ENCODE data around the gene NSFL1C. TPM values are rescaled to one million over a fixed set of nuclear protein-coding genes. Genes with fewer than 3 reads are reported as not detected.

The NSFL1C gene
- total and polyA plus RNA-seq, 2 experiments from 2014 or later: 36.0 to 98.8 TPM

DNA sequence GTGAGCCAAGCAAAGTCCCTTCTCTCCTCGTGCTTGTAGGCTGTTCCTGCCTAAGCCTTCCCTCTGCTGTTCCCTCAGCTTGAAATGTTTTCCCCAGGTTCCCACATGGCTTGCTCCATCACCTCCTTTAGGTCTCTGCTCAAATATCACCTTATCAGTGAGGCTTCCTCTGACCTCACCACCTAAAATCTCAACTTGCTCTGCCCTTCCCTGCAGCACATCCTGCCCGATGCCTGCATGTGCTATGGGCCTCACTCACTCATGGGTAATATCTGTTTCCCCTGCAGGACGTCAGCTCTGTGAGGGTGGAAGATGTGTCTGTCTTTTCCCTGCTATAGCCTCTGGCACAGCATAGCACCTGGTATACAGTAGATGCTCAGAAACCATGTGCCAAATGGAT, 43.9 kb downstream of the NSFL1C start:
- no peak overlapping the region for H2AFZ ChIP-seq

GRCh38 chr20:1420066-1420465, 46.6 kb downstream of the NSFL1C start:
- Histone ChIP-seq H3K79me2 (no peaks in the 10 kb centered on the region), H3K9me3 (ENCODE audit: low read depth) (no peaks in the 10 kb centered on the region), H3K36me3 (replicated peaks; ENCODE audit: insufficient read depth, low read depth) (no peaks in the 10 kb centered on the region), H2AFZ (no peak overlapping the region), H3K9me2 (replicated peaks; ENCODE audit: insufficient read depth) (no peaks in the 10 kb centered on the region), H3K4me2 (no peak overlapping the region), H3K27ac (no peak overlapping the region), H3K4me3 (no peak overlapping the region), H3K27me3 (no peaks in the 10 kb centered on the region), H3K4me1 (ENCODE audit: insufficient read depth) (no peaks in the 10 kb centered on the region), H4K20me1 (ENCODE audit: insufficient read depth, poor library complexity, severe bottlenecking) (no peaks in the 10 kb centered on the region)
- 98% methylated on average over 4 of the region's 4 CpGs for WGBS (ENCODE audit: low lambda C conversion rate, missing lambda C conversion rate)
- TF ChIP-seq, protein P1, sequence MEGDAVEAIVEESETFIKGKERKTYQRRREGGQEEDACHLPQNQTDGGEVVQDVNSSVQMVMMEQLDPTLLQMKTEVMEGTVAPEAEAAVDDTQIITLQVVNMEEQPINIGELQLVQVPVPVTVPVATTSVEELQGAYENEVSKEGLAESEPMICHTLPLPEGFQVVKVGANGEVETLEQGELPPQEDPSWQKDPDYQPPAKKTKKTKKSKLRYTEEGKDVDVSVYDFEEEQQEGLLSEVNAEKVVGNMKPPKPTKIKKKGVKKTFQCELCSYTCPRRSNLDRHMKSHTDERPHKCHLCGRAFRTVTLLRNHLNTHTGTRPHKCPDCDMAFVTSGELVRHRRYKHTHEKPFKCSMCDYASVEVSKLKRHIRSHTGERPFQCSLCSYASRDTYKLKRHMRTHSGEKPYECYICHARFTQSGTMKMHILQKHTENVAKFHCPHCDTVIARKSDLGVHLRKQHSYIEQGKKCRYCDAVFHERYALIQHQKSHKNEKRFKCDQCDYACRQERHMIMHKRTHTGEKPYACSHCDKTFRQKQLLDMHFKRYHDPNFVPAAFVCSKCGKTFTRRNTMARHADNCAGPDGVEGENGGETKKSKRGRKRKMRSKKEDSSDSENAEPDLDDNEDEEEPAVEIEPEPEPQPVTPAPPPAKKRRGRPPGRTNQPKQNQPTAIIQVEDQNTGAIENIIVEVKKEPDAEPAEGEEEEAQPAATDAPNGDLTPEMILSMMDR (IDR thresholded peaks at IDR 0.05; ENCODE audit: poor library complexity): no peak
- TF ChIP-seq EZH2 (IDR thresholded peaks at IDR 0.05; ENCODE audit: borderline replicate concordance): no peak
- no peak for DNase-seq (ENCODE audit: low spot score)

More for the DNA sequence above, 43.9 kb downstream of the NSFL1C start:
- no peak overlapping the region for H3K4me3 ChIP-seq
- no peaks in the 10 kb centered on the region for H3K27me3 ChIP-seq
- H3K4me2 ChIP-seq: no peak overlapping the region
- 52% methylated on average over 3 of the region's 3 CpGs for WGBS (ENCODE audit: low lambda C conversion rate, missing lambda C conversion rate)
- H3K9me2 ChIP-seq (replicated peaks; ENCODE audit: insufficient read depth): no peaks in the 10 kb centered on the region
- H3K4me1 ChIP-seq (ENCODE audit: insufficient read depth): no peaks in the 10 kb centered on the region
- no peaks in the 10 kb centered on the region for H3K36me3 ChIP-seq (replicated peaks; ENCODE audit: insufficient read depth, low read depth)
- H3K9me3 ChIP-seq (ENCODE audit: low read depth): no peaks in the 10 kb centered on the region
- no peak for DNase-seq (ENCODE audit: low spot score)
- no peak overlapping the region for H3K27ac ChIP-seq
- TF ChIP-seq EZH2phosphoT487 (IDR thresholded peaks at IDR 0.05; ENCODE audit: low read depth, severe bottlenecking, unreplicated experiment) (no peak), EZH2 (IDR thresholded peaks at IDR 0.05; ENCODE audit: borderline replicate concordance) (no peak)
- TF ChIP-seq, protein P1 (IDR thresholded peaks at IDR 0.05; ENCODE audit: poor library complexity): no peak
- H4K20me1 ChIP-seq (ENCODE audit: insufficient read depth, poor library complexity, severe bottlenecking): no peaks in the 10 kb centered on the region
- H3K79me2 ChIP-seq: no peaks in the 10 kb centered on the region

GRCh38 chr20:1418350-1418749, 48.3 kb downstream of the NSFL1C start:
- no peak overlapping the region for H2AFZ ChIP-seq
- TF ChIP-seq EZH2 (IDR thresholded peaks at IDR 0.05; ENCODE audit: borderline replicate concordance) (no peak), EZH2phosphoT487 (IDR thresholded peaks at IDR 0.05; ENCODE audit: low read depth, severe bottlenecking, unreplicated experiment) (no peak)
- TF ChIP-seq, protein P1 (IDR thresholded peaks at IDR 0.05; ENCODE audit: poor library complexity): no peak
- H3K4me2 ChIP-seq: no peak overlapping the region
- no peaks in the 10 kb centered on the region for H3K9me3 ChIP-seq (ENCODE audit: low read depth)
- no peaks in the 10 kb centered on the region for H3K4me1 ChIP-seq (ENCODE audit: insufficient read depth)
- no peaks in the 10 kb centered on the region for H3K9me2 ChIP-seq (replicated peaks; ENCODE audit: insufficient read depth)
- no peak overlapping the region for H3K27ac ChIP-seq
- H3K4me3 ChIP-seq: no peak overlapping the region
- no peaks in the 10 kb centered on the region for H3K36me3 ChIP-seq (replicated peaks; ENCODE audit: insufficient read depth, low read depth)
- H3K27me3 ChIP-seq: no peaks in the 10 kb centered on the region
- no peaks in the 10 kb centered on the region for H4K20me1 ChIP-seq (ENCODE audit: insufficient read depth, poor library complexity, severe bottlenecking)
- H3K79me2 ChIP-seq: no peaks in the 10 kb centered on the region
- WGBS (ENCODE audit: low lambda C conversion rate, missing lambda C conversion rate): 60% methylated on average over 3 of the region's 3 CpGs
- no peak for DNase-seq (ENCODE audit: low spot score)

- H3K27ac ChIP-seq: no peak overlapping the region
- TF ChIP-seq EZH2 (IDR thresholded peaks at IDR 0.05; ENCODE audit: borderline replicate concordance) (no peak), EZH2phosphoT487 (IDR thresholded peaks at IDR 0.05; ENCODE audit: low read depth, severe bottlenecking, unreplicated experiment) (no peak)
- TF ChIP-seq, protein P1 (IDR thresholded peaks at IDR 0.05; ENCODE audit: poor library complexity): no peak
Measured at GRCh38 chr20:1417790-1418189, 48.9 kb downstream of the NSFL1C start.

More at GRCh38 chr20:1417790-1418189, 48.9 kb downstream of the NSFL1C start:
- Histone ChIP-seq H3K9me2 (replicated peaks; ENCODE audit: insufficient read depth) (no peaks in the 10 kb centered on the region), H3K4me3 (no peak overlapping the region), H2AFZ (no peak overlapping the region), H3K9me3 (ENCODE audit: low read depth) (no peaks in the 10 kb centered on the region), H4K20me1 (ENCODE audit: insufficient read depth, poor library complexity, severe bottlenecking) (no peaks in the 10 kb centered on the region), H3K4me1 (ENCODE audit: insufficient read depth) (no peaks in the 10 kb centered on the region), H3K4me2 (no peak overlapping the region), H3K79me2 (no peaks in the 10 kb centered on the region), H3K27me3 (no peaks in the 10 kb centered on the region), H3K36me3 (replicated peaks; ENCODE audit: insufficient read depth, low read depth) (no peaks in the 10 kb centered on the region)
- no peak for DNase-seq (ENCODE audit: low spot score)

Data from hepatocyte (in vitro differentiated cells).